Measurements from ENCODE around the gene BBLN. TPM values are rescaled to one million over a fixed set of nuclear protein-coding genes. Genes with fewer than 3 reads are reported as not detected.
A peak's percentile ranks its signal among the peaks of the same experiment; 100 is the strongest.

BBLN gene
- total RNA-seq, 2 experiments from 2014 or later: 53.6 to 55.9 TPM

DNA sequence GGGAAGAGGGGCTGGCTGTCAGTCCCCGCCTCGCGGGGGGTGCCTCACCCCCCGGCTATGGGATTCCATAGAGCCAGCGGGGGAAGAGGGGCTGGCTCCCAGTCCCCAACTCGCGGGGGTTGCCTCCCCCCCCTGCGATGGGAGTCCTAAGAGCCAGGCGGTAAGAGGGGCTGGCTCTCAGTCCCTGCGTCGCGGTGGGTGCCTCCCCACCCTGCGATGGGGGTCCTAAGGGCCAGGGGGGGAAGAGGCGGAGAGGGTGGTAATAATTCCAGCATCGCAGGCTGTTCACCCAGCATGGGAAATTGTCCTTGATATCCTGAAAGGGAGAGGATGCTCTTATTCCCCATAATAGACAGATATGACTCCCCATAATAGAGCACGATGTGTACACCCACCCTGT, 20.4 kb upstream of the BBLN start:
- Histone ChIP-seq H3K27me3 (ENCODE audit: control insufficient read depth in 1 of 2, insufficient read depth in 2 of 2, low read length in 2 of 2) (no peaks in the 10 kb centered on the region), H3K27ac (ENCODE audit: low read depth in 1 of 2, low read length in 2 of 2) (no peak overlapping the region), H3K4me1 (ENCODE audit: insufficient read depth, low read length) (peaks cover 15% of the 10 kb centered on the region), H3K36me3 (ENCODE audit: insufficient read depth, low read length) (no peaks in the 10 kb centered on the region), H3K9me3 (ENCODE audit: control insufficient read depth in 1 of 2, insufficient read depth in 1 of 2, low read length in 2 of 2) (no peaks in the 10 kb centered on the region), H3K4me3 (ENCODE audit: low read length) (no peak overlapping the region)
- H3K4me1 Mint-ChIP-seq (ENCODE audit: low read depth): peaks cover 19% of the 10 kb centered on the region
- no peaks in the 10 kb centered on the region for H3K27me3 Mint-ChIP-seq
- DNase-seq (no peak), ATAC-seq (ENCODE audit: poor library complexity) (no peak)
- H3K4me3 Mint-ChIP-seq: no peak overlapping the region
- POLR2A ChIA-PET: no interaction called here
- no peaks in the 10 kb centered on the region for H3K9me3 Mint-ChIP-seq
- intact Hi-C loops (cut with DNase I, micrococcal nuclease): no loop called here
- no peak overlapping the region for H3K27ac Mint-ChIP-seq
- no peaks in the 10 kb centered on the region for H3K36me3 Mint-ChIP-seq (ENCODE audit: low read depth)
- TF ChIP-seq, protein P1, sequence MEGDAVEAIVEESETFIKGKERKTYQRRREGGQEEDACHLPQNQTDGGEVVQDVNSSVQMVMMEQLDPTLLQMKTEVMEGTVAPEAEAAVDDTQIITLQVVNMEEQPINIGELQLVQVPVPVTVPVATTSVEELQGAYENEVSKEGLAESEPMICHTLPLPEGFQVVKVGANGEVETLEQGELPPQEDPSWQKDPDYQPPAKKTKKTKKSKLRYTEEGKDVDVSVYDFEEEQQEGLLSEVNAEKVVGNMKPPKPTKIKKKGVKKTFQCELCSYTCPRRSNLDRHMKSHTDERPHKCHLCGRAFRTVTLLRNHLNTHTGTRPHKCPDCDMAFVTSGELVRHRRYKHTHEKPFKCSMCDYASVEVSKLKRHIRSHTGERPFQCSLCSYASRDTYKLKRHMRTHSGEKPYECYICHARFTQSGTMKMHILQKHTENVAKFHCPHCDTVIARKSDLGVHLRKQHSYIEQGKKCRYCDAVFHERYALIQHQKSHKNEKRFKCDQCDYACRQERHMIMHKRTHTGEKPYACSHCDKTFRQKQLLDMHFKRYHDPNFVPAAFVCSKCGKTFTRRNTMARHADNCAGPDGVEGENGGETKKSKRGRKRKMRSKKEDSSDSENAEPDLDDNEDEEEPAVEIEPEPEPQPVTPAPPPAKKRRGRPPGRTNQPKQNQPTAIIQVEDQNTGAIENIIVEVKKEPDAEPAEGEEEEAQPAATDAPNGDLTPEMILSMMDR (IDR thresholded peaks at IDR 0.05): no peak
- CTCF ChIA-PET: no interaction called here

GRCh38 chr9:128141604-128142003, 18.5 kb upstream of the BBLN start:
- ChIA-PET POLR2A (interaction anchor here (1.0 to 1.7 kb wide), 2 partner anchors 14 to 18 kb away, joined by 3 to 5 read pairs; partner anchors contain the start of gene BBLN), CTCF (no interaction called here)
- intact Hi-C loops (cut with DNase I, micrococcal nuclease): no loop called here
- Histone ChIP-seq H3K36me3 (ENCODE audit: insufficient read depth, low read length) (no peaks in the 10 kb centered on the region), H3K27me3 (ENCODE audit: control insufficient read depth in 1 of 2, insufficient read depth in 2 of 2, low read length in 2 of 2) (no peaks in the 10 kb centered on the region), H3K9me3 (ENCODE audit: control insufficient read depth in 1 of 2, insufficient read depth in 1 of 2, low read length in 2 of 2) (no peaks in the 10 kb centered on the region), H3K4me3 (ENCODE audit: low read length) (no peak overlapping the region), H3K27ac (ENCODE audit: low read depth in 1 of 2, low read length in 2 of 2) (no peak overlapping the region), H3K4me1 (ENCODE audit: insufficient read depth, low read length) (peaks cover 15% of the 10 kb centered on the region)
- DNase-seq: no peak
- Mint-ChIP-seq H3K36me3 (ENCODE audit: low read depth) (no peaks in the 10 kb centered on the region), H3K27ac (peak overlapping the region; percentile 26), H3K4me3 (no peak overlapping the region), H3K27me3 (no peaks in the 10 kb centered on the region), H3K9me3 (no peaks in the 10 kb centered on the region), H3K4me1 (ENCODE audit: low read depth) (peaks cover 13% of the 10 kb centered on the region)
- ATAC-seq (ENCODE audit: poor library complexity): no peak
- TF ChIP-seq, protein P1 (IDR thresholded peaks at IDR 0.05): no peak

GRCh38 chr9:128142061-128142460, 18.0 kb upstream of the BBLN start:
- Mint-ChIP-seq H3K9me3 (no peaks in the 10 kb centered on the region), H3K4me3 (no peak overlapping the region), H3K36me3 (ENCODE audit: low read depth) (no peaks in the 10 kb centered on the region), H3K4me1 (ENCODE audit: low read depth) (peaks cover 13% of the 10 kb centered on the region), H3K27me3 (no peaks in the 10 kb centered on the region), H3K27ac (peak overlapping the region; percentile 26)
- POLR2A ChIA-PET: interaction anchor here (0.7 to 1.7 kb wide), 3 partner anchors 14 to 17 kb away, joined by 3 to 5 read pairs (median 3); partner anchors contain the start of gene BBLN
- Histone ChIP-seq H3K27ac (ENCODE audit: low read depth in 1 of 2, low read length in 2 of 2) (no peak overlapping the region), H3K27me3 (ENCODE audit: control insufficient read depth in 1 of 2, insufficient read depth in 2 of 2, low read length in 2 of 2) (no peaks in the 10 kb centered on the region), H3K36me3 (ENCODE audit: insufficient read depth, low read length) (no peaks in the 10 kb centered on the region), H3K9me3 (ENCODE audit: control insufficient read depth in 1 of 2, insufficient read depth in 1 of 2, low read length in 2 of 2) (no peaks in the 10 kb centered on the region), H3K4me1 (ENCODE audit: insufficient read depth, low read length) (peaks cover 15% of the 10 kb centered on the region), H3K4me3 (ENCODE audit: low read length) (no peak overlapping the region)
- ATAC-seq (ENCODE audit: poor library complexity) (peak; percentile 89), DNase-seq (peak in 4 of 14 experiments; percentile 19 to 44 (median 30))
- TF ChIP-seq, protein P1 (IDR thresholded peaks at IDR 0.05): no peak
- CTCF ChIA-PET: no interaction called here
- intact Hi-C loops (cut with DNase I, micrococcal nuclease): no loop called here
